Fibroblast of skin of left quadriceps (primary cell): Measurements from ENCODE around the gene SPO11.
A peak's percentile ranks its signal among the peaks of the same experiment; 100 is the strongest.
"Not testable (repeated sequence)": the region's sequence is repeated elsewhere in the genome, so short reads cannot be mapped to it uniquely, and the experiment has no call there.

Source experiments
- DNase-seq, 2 experiments: peaks; one replicate each; pipeline ENCODE4 v3.0.0-alpha.2; 2013; ENCODE audit warnings: low read depth in 2 of 2

Gene SPO11

GRCh38 chr20:57341663-57342062 lies 12.1 kb downstream of the SPO11 start:
- DNase-seq, result no peak

GRCh38 chr20:57342829-57343228 lies 13.2 kb downstream of the SPO11 start:
- no peak for DNase-seq

GRCh38 chr20:57346477-57346876 lies 16.9 kb downstream of the SPO11 start:
- peak; percentile 30 to 44 for DNase-seq

GRCh38 chr20:57347393-57347792 lies 17.8 kb downstream of the SPO11 start:
- no peak for DNase-seq

GRCh38 chr20:57348200-57348921 lies 18.8 kb downstream of the SPO11 start:
- not testable (repeated sequence) for DNase-seq

- not testable (repeated sequence) for DNase-seq
These were observed 19.4 kb downstream of the SPO11 start for GRCh38 chr20:57348922-57349574.

GRCh38 chr20:57350081-57350710 lies 20.6 kb downstream of the SPO11 start:
- DNase-seq, result no peak

GRCh38 chr20:57350726-57351041 lies 21.1 kb downstream of the SPO11 start:
- not testable (repeated sequence) for DNase-seq

GRCh38 chr20:57351042-57351783 lies 21.6 kb downstream of the SPO11 start, which contains the start of gene RAE1:
TSS of gene RAE1 (plus strand) at chr20:57351255. CDS start at chr20:57354039, 2,784 bp downstream.
- peak; percentile 75 to 79 for DNase-seq

GRCh38 chr20:57352305-57352704 lies 22.7 kb downstream of the SPO11 start:
- DNase-seq, result no peak

- DNase-seq, result no peak
These were observed 23.7 kb downstream of the SPO11 start for GRCh38 chr20:57353351-57353750.

GRCh38 chr20:57361517-57361916 lies 31.9 kb downstream of the SPO11 start:
- DNase-seq, result peak; percentile 52 to 55

- DNase-seq, result no peak
These were observed 34.8 kb downstream of the SPO11 start for GRCh38 chr20:57364451-57364850.

GRCh38 chr20:57369596-57369995 lies 40.0 kb downstream of the SPO11 start:
- DNase-seq, result no peak

- DNase-seq, result no peak
These were observed 40.7 kb downstream of the SPO11 start for GRCh38 chr20:57370316-57370715.

GRCh38 chr20:57371363-57371762 lies 41.8 kb downstream of the SPO11 start:
- no peak for DNase-seq

GRCh38 chr20:57372157-57372556 lies 42.6 kb downstream of the SPO11 start:
- no peak for DNase-seq

GRCh38 chr20:57372581-57373350 lies 43.2 kb downstream of the SPO11 start:
- no peak for DNase-seq

- DNase-seq, result no peak
These were observed 44.8 kb downstream of the SPO11 start for GRCh38 chr20:57374343-57374930.

- DNase-seq, result no peak
These were observed 45.5 kb downstream of the SPO11 start for GRCh38 chr20:57374931-57375651.
